ENCODE results near the gene C16orf90. TPM values are rescaled to one million over a fixed set of nuclear protein-coding genes. Genes with fewer than 3 reads are reported as not detected.

The C16orf90 gene, protein sequence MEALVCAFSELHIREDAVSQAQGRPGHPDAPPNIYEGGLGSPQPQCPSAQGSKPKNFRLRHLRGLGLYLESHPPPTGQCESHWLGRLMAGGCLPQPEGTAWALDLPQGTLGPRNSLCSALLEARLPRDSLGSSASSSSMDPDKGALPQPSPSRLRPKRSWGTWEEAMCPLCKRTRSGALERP
- polyA plus RNA-seq (2013, experiment 1 of 2; ENCODE audit: insufficient read length) = not detected
- polyA plus RNA-seq (2013, experiment 2 of 2; ENCODE audit: insufficient read length) = not detected

DNA sequence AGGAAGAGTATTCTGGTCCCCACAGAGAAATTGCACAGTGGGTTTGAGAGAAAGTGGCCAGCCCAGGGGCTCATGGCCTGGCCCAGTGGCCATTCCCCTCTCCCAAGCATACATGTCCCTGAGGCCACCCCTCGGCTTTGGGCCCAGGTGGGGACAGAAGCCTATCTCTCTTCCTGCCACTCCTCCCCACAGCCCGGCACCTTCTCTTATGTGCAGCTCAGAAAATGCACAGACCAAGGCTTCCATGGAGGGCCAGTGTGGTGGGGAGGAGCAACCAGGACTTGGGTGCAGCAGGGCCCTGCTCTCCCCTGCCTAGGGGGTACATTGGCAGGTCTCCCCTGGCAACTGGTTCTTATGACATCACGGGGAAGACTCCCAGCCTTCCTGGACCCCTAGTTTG, at the start of gene C16orf90:
C16orf90 (minus strand) TSS at position 314 of the 400 bp plus-strand sequence; CDS start at position 246, 68 bp downstream.
- DNase-seq = no peak

DNA sequence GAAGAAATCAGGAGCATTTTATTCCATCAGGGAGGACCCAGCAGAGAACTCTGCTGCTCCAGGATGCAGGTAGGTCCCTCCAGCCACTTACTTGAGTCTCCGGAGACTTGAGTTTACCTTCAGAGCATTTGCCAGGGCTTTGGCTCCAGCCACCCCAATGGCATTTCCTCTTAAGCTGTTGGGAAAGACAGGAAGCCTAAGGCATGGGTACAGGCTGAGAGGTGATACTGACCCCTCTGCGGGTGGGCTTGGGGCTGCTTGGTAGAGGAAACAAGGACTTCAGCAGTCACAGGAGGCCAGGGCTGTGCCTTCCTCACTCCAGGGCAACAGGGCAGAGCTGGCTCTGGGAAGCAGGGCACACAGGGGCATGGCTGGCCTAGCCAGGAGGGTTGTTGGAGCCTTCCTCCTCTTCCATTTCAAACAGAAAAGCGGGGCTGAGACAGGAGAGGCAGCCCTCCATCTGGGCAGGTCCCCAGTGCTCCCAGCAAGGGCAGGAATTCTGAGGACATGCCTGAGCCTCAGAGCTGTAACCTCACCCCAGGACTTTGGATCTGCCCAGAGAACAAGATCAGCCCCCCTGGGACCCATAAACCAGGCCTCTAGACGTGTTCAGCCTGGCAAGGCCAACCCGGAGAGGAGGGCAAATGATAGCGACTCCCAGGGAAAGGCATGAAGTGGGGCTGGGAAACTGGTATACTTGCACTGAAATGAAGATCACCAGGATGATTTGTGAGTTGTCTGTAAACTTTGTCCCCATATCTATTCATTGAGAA, 47.5 kb upstream of the C16orf90 start:
- DNase-seq = peak; percentile 4

DNA sequence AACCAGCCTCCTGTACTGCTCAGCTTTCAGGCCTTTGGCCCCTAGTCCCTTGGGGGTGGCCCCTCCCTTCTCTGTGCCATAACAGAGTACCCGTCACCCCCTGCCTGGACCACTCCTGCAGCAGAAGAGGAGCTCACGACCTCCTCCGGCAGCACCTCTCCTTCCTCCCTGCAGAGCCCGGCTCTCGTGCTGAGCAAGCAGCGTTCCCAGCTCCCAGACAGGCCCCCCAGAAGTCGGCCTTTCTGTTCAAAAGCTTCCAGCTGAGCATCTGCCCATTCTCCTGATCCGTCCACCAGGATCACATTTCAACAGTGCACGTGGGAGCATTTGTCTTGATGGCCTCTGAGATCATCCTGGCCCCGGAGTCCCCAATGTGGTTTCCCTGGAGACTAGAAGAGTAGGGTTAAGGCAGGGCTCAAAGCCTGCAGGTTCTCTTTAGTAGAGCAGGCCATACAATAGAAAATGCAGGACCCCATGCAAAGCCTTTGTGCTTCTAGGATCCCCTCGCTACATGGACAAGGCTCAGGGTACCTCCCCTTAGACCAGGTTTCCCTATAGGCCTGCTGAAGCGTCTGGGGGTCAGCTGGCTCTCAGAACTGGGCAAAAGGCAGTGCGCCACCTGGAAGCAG, 46.4 kb upstream of the C16orf90 start:
- DNase-seq = no peak

DNA sequence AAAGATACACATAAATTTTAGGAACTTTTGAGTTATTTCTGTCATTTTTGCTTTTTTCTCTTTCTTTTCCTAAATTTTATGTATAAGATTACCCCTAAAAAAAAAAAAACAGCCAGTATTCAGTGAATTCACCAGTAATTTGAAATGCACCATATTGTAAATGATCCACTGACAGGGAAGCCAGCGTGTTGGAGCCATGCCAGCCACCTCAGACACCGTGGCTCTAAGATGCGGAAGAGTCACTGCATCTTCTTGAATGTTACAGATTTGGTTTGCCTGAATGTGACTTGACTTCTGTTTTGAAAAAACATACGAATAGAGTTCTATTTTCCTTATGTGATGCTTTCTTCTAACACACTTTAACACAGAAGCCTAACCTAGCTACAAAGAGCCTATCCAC, 42.9 kb upstream of the C16orf90 start:
- no peak for DNase-seq

DNA sequence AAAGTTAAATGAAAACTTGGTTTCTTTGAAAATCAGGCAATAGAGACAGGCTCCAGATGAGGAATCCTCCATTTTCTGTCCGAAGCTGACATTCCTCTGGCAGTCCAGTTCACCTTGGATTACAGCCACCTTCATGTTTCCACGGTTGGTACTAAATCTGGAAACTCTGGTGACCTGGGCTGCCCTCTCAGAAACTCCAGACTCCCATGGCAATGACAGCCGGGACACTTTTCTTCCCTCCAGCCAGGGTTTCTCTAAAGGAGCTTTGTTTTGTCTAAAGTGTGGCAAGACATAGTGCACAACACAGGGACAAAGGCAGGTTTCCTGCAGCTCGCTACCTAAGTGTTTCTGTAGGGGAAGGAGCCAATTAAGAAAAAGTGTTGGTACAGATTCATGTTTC, 41.6 kb upstream of the C16orf90 start:
- DNase-seq = no peak

DNA sequence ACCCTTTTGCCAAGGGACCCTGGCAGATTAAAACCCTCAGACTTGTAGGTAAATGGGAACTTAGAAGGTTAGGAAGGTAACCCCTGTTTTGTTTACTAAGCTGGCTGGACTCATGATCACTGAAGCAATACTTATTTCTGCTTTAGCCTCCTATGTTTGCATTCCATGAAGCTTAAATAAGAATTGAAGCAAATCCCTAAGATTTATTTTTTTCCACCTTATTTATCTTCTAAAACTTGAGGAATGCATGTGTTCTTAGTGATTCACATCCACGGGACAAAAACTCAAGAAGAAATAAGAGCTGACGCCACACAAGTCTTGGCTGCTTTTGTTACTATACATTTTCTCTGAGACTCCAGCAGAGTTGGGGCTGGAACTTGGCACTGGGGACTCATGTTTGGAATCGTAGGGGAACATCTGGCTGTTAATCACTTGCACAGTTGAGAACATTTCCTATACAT, 41.0 kb upstream of the C16orf90 start:
- peak; percentile 78 for DNase-seq

DNA sequence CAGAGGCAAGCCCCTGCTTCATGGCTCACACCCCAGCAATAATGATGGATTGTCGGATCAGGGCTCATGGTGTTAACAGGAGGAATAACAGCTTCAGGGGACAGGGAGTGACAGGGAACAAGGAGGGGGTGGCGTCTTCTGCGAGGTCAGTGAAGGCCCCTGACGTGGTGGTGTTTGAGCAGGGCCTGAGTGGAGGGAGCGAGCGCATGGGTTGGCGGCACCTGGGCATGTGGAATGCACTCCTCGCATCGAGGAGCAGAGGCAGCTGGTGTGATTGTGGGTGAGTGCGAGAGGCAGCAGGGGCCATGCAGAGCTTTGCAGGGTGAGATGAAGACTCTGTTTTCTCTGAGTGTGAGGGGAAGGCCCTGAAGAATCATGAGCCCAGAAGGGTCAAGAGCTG, 38.8 kb upstream of the C16orf90 start:
- no peak for DNase-seq

DNA sequence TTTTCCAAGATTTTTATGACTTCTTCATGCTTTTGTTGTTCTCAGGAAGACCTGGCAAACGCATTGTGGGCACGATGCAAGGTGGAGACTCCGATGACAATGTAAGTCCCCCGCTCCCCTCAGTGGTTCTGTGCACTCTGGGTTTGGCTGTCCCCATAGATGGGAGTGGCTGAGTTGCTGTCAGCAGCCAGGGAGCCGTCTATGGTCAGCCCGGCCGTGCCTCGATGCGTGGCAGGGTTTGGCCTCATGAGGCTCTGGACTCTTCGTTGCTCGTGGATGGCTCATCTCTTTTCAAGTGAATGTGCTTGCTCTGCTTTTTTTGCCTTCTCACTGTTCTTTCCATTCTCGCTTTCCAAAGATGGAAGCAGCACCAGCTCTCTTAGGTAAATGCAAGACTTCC, 37.5 kb upstream of the C16orf90 start:
- no peak for DNase-seq

DNA sequence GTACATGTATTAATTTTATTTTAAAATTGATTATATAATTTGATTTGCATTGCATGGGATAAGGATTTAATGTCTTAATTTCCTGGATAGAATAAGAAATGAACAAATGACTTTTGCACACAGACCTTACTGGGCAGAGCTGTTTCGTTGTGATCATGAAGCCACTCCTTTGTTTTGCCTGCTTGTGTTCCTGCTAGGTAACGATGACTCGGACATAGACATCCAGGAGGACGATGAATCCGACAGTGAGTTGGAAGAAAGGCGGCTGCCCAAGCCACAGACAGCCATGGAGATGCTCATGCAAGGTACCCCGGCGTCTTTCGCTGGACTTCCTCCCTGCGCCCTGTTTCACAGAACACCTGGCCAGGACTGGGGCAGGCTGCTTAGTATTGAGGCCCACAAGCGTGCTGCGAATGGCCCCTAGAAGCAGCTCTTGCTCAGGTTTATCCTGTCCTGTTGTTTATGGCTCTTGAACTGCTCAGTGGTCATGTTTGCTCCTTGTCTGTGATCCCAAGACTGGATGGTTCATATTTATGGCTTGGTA, 35.2 kb upstream of the C16orf90 start:
- DNase-seq = no peak

DNA sequence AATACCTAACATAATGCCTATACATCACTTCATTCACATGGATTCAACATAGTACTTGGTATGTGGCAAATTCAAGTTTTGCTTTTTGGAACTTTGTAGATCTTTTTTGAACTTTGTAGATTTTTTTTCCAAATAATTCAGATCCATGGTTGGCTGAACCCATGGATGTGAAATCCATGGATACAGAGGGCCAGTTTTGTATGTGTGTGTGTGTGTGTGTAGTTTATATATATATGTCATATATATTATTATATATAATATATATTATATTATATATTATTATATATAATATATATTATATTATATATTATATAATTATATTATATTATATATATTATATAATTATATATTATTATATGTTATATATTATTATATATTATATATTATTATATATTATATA, 33.9 kb upstream of the C16orf90 start:
- no peak for DNase-seq

DNA sequence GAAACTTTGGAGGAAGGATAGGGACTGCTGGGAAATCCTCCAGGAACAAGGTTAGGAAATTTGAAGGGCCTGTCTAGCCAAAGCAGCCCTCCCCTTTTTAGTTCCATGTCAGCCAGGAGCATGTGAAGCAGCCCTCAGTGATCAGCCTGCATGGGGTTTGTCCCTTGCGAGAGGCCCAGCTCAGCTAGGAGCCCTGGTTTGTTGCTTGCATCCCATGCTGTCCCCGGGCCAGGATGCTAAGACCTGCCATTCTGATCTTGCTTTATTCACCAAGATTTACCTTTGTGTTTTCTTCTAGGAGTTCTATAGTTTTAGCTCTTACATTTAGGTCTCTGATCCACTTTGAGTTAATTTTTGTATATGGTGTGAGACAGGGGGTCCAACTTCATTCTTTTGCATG, 33.1 kb upstream of the C16orf90 start:
- no peak for DNase-seq

DNA sequence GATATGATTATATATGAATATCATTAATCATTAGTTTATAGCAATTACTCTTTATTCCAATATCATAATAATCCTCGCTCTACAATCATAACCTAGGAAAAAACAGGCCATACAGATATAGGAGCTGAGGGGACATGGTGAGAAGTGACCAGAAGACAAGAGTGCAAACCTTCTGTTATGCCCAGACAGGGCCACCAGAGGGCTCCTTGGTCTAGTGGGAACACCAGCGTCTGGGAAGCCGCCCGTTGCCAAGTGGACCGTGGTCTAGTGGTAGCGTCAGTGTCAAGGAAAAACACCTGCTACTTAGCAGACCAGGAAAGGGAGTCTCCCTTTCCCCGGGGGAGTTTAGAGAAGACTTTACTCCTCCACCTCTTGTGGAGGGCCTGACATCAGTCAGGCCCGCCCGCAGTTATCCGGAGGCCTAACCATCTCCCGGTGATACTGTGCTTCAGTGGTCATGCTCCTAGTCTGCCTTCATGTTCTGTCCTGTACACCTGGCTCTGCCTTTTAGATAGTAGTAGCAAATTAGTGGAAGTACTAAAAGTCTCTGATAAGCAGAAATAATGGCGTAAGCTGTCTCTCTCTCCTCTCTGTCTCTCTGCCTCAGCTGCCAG, 32.0 kb upstream of the C16orf90 start:
- peak; percentile 50 for DNase-seq

DNA sequence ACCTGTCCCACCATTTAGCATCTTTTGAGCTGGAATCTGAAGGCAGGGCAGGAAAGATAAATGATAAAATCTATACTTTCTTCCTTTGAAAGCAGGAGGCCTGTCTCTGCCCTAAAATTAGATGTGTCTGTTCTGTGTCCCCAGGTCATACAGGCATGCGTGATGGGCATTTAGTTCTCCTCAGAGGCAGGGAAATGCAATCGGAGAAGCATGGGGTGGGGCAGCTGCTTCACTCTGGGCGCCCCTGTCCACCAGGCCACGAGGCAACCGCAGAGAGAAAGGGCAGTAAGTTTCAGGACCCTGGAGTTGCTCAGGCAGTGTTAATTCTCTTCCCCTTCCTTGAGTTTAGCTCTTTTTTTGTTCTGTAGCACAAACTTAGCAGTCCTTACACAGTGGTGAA, 30.7 kb upstream of the C16orf90 start:
- DNase-seq = no peak

DNA sequence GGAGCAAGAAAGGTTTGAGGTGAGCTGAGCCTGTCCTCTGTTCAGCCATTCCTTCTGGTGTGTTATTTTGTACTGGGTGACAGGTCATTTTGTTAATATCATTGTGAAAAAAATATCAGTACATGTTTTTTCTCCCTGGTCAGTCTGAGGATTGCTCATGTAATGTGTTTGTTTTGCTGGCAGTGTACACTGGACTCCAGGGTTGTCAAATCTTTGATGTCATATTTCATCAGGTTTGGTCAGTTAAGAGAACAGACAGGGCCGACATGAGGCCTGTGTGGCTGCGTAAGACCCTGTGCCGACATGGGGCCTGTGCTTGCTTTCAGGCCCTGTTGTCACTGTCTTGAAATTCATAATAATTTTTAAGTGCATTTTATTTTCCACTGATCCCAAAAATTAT, 28.0 kb upstream of the C16orf90 start:
- no peak for DNase-seq

DNA sequence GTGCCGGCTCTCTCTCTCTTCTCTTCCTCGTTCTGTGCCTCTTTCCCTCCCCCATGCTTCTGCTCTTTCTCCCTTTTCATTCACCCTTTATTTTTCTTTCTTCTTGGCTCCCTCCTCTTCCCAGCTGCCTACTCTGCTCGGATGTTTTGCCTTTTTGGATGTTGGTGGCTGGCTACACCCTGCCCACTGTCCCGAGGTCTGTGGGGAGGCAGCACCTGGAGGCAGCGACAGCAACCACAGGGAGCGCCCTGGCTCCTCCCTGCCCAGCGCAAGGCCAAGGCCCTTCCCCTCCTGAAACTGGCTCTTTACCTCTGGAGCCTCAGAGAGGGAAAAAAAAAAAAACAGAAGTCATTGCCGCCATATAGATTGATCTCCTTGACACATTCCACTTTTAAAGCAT, 25.6 kb upstream of the C16orf90 start:
- no peak for DNase-seq

DNA sequence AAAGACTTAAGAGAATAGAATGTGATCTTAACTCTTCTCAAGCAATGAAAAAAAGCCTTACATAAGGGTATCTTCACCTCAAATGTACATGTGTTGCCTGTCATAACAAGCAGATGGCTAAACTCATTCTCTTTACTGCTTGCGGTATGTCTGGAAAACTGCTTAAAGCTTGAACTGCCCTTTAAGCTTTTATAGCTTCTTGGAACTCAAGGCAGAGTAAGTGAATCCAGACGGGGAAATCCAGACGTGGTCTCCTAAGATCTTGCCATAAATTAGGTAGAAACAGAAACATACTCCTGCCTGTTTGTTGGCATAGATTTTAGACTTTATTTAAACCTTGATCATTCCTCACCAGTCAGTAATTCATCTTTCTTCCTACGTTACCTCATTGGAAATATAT, 25.1 kb upstream of the C16orf90 start:
- peak; percentile 6 for DNase-seq

DNA sequence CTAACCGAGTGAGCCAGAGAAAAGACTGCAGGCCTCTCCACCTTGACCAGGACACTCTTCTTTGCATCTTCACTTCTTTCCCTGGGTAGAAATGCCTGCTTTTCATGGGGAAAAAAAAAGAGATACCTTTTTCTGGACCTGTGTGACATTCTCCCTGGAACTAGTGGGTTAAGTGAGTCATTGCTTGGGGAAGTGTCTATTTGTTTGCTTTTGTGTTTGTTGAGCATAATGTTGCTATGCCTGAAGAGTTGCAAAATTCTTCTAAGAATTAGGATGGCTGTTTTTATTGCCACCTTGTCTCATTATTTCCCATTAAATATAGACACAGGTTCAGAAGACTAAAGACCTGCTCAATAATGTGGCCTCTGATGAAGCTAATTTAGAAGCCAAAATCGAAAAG, 24.3 kb upstream of the C16orf90 start:
- no peak for DNase-seq

DNA sequence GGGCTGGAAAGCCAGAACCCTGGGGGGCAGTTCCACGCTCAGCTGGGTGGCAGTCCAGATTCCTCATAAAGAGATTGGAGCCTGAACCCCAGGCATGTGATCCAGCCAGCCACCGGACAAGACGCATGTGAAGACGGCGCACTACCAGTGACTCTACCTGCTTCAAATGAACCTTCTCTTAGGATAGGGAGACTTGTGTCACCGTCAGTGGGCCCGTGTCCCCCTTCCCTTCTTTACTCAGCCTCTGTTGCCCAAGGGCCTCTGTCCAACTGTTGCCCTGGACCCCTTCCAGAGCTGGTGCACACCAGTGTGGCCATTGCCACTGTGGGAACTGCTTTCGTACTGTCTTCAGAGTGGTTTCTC, 23.7 kb upstream of the C16orf90 start:
- no peak for DNase-seq

DNA sequence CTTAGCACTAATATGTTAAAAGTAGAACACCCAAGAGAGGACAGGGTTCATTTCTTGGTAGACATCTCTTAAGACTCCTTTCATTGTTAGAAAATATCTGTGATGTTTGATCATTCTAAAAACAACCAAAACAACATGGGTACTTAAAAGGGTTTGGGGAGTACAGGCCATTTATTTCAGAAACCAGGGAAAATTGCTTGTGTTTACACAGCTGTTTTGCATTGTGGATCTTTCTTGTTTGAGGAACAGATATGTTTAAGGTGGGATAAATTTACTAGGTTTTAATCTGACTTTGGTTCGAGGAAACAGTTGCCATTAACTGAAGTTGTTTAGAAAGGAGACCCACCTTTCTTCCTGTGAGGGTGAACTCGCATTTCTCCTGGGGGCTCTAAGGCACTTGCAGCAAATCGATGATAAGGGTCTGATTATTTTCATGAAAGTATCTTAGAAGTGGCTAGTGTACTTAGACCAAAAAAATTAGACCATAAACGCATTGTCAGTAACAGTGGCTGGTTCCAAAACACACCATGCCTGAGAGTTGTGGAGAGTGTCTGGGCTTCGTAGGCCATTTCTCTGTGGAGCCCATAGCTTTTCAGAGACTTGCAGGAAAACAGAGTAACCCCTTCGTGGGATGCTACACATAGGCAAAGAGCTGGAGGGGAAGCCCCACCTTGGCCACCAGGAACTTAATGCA, 23.1 kb upstream of the C16orf90 start:
- no peak for DNase-seq

DNA sequence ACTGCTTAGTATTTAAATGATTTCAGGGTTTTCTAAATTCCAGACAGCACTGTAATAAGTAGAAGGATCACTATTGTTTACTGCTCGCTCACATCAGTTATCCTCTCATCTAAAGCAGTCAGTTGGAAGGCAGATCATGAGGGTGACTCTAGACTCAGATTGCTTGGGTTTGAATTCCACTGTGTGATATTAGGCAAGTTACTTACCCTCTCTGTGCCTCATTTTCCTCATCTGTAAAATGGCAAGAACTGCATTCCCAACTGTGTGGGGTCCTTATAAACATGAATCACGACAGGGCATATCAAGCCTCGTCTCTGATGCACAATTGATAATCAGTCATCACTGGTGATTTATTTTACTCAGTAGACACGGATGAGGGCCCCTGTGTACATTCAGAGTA, 20.6 kb upstream of the C16orf90 start:
- no peak for DNase-seq

DNA sequence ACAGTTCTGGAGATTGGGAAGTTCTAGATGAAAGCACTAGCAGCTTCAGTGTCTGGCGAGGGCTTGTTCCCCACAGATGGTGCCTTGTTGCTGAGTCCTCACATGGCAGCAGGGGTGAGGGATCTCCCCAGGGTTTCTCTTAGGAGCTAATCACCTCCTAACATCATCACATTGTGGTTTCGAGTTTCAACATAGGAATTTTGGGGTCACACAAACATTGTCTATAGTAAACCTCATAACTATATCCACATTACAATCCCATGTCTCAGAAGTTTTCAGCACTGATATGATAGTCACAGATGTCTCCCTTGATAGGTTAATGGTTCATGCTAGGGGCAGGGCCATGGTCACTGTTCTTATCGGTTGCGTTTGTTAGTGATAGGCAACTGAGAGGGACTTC, 19.3 kb upstream of the C16orf90 start:
- peak; percentile 12 for DNase-seq

DNA sequence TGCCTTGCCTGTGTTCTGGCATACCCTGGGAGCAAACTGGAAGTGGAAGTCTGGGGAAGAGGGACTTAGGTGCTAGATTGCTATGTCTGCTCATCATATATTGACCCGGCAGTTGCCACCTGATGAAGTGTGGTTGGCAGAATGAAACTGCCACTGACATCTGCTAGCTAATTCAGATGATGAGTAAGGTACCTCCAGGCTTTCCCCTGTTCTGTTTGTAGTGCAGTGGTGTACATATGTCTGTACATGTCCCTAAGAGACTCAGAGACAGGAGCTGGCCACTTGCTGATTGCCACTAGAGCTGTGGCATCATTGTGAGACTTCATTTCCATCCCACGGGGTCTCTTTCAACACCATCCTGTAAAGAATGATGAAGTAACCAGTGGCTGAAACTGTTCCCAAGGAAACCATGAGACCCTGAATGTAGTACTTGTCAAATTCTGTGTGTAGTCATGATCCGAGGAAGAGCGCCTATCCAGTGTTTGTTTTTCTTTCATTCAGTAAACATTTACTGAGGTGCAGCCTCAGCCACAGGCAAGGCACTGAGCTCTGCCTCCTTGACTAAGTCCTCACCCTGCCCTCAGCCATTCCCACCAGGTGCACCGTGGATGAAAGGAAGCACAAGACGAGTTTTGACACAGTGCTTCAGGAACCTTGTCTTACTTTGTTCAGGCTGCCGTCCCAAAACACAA, 18.7 kb upstream of the C16orf90 start:
- DNase-seq = no peak
